Cortex of kidney (tissue), 1 donor: ENCODE results near the gene SLC13A3.
"Not testable (repeated sequence)": the region's sequence is repeated elsewhere in the genome, so short reads cannot be mapped to it uniquely, and the experiment has no call there.

Experiments
- DNase-seq: peaks from one replicate; lab custom pipeline; 2025; lab: John Stamatoyannopoulos, UW

SLC13A3 gene

GRCh38 chr20:46681032-46681854 lies 30.0 kb upstream of the SLC13A3 start:
- no peak for DNase-seq

- DNase-seq, result no peak
Observed at GRCh38 chr20:46680684-46681031, 29.4 kb upstream of the SLC13A3 start.

- no peak for DNase-seq
Observed at GRCh38 chr20:46678516-46678915, 27.3 kb upstream of the SLC13A3 start.

- no peak for DNase-seq
Observed at GRCh38 chr20:46677608-46678007, 26.3 kb upstream of the SLC13A3 start.

GRCh38 chr20:46676649-46677316 lies 25.5 kb upstream of the SLC13A3 start:
- DNase-seq, result not testable (repeated sequence)

- no peak for DNase-seq
Observed at GRCh38 chr20:46674253-46675083, 23.2 kb upstream of the SLC13A3 start.

- no peak for DNase-seq
Observed at GRCh38 chr20:46673394-46674252, 22.4 kb upstream of the SLC13A3 start.

GRCh38 chr20:46672543-46673148 lies 21.4 kb upstream of the SLC13A3 start:
- DNase-seq, result no peak

GRCh38 chr20:46671866-46672542 lies 20.7 kb upstream of the SLC13A3 start:
- DNase-seq, result no peak

GRCh38 chr20:46670585-46671584 lies 19.6 kb upstream of the SLC13A3 start:
- DNase-seq, result no peak

GRCh38 chr20:46670228-46670584 lies 18.9 kb upstream of the SLC13A3 start:
- no peak for DNase-seq

- no peak for DNase-seq
Observed at GRCh38 chr20:46666818-46667515, 15.7 kb upstream of the SLC13A3 start.

- DNase-seq, result no peak
Observed at GRCh38 chr20:46666306-46666705, 15.0 kb upstream of the SLC13A3 start.

GRCh38 chr20:46665602-46666001 lies 14.3 kb upstream of the SLC13A3 start:
- no peak for DNase-seq

GRCh38 chr20:46663531-46663930 lies 12.3 kb upstream of the SLC13A3 start:
- no peak for DNase-seq

GRCh38 chr20:46661659-46662058 lies 10.4 kb upstream of the SLC13A3 start:
- no peak for DNase-seq

GRCh38 chr20:46660487-46660886 lies 9.2 kb upstream of the SLC13A3 start:
- no peak for DNase-seq

- no peak for DNase-seq
Observed at GRCh38 chr20:46657618-46658017, 6.4 kb upstream of the SLC13A3 start.

GRCh38 chr20:46657137-46657536 lies 5.9 kb upstream of the SLC13A3 start:
- no peak for DNase-seq
